Lower lobe of right lung (tissue), 2 donors: ENCODE data around the gene MGST3. TPM values are rescaled to one million over a fixed set of nuclear protein-coding genes. Genes with fewer than 3 reads are reported as not detected.
"Not testable (repeated sequence)": the region's sequence is repeated elsewhere in the genome, so short reads cannot be mapped to it uniquely, and the experiment has no call there.

Experiments
- ATAC-seq, 2 donors: fragments of 200-7000 bp; cut with Tn5 transposase; one replicate each; pipeline ENCODE4 v1.9.1; 2020 to 2022; ENCODE audit warnings: mild to moderate bottlenecking in 2 of 2, moderate library complexity in 2 of 2
- DNase-seq: peaks from one replicate; pipeline ENCODE4 v3.0.0-alpha.2; 2020
- H3K27ac ChIP-seq: fragments of 200-600 bp; one replicate; pipeline ENCODE4 v1.8.0; 2022
- H3K27me3 ChIP-seq: fragments of 200-600 bp; one replicate; pipeline ENCODE4 v1.8.0; 2022; ENCODE audit warnings: low read depth
- H3K36me3 ChIP-seq: fragments of 200-600 bp; one replicate; pipeline ENCODE4 v1.8.0; 2022; ENCODE audit warnings: mild to moderate bottlenecking
- H3K4me1 ChIP-seq: fragments of 200-600 bp; one replicate; pipeline ENCODE4 v1.8.0; 2022
- H3K4me3 ChIP-seq: fragments of 200-600 bp; one replicate; pipeline ENCODE4 v1.8.0; 2022; ENCODE audit warnings: mild to moderate bottlenecking
- H3K9me3 ChIP-seq: fragments of 200-600 bp; one replicate; pipeline ENCODE4 v1.8.0; 2022
- CTCF ChIP-seq: fragments of 200-600 bp; IDR thresholded peaks from one replicate; pipeline ENCODE4 v1.8.0; 2022; ENCODE audit warnings: antibody characterized with exemption, mild to moderate bottlenecking
- intact Hi-C: fragments of 100-400 bp; cut with DNase I; formaldehyde crosslinking; loops from one replicate; pipeline ENCODE4 v1.11.0; 2022
- long read RNA-seq: library from polyadenylated mRNA; unstranded; transcript quantifications from one replicate; pipeline ENCODE4 v2.0.0, GENCODE V29; 2021
- total RNA-seq: library from RNA; stranded (reverse); fragmentation: NEBNext Ultra II Directional; extraction: Animal tissue kit (Norgen Biotek cat#: 25700); gene quantifications from one replicate; pipeline ENCODE4 v1.2.1, GENCODE V29; 2021
- donor health status: DM: no; HTN: yes; CAD: no; lungs with severe emphysema.

MGST3 gene
- 216 TPM for total RNA-seq
- long read RNA-seq, transcript MGST3-205 (6 exons, 1,015 nt): major isoform, 93 of 112 reads
- long read RNA-seq, partial matches to known transcripts: 1 of 112 reads
- long read RNA-seq, other reads (novel, unspliced or antisense): 7 of 112 reads

- Histone ChIP-seq H3K4me1 (peaks cover 42% of the 10 kb centered on the region), H3K9me3 (no peaks in the 10 kb centered on the region), H3K4me3 (peak within 1 kb of the TSS; percentile 95), H3K27ac (peak within 1 kb of the TSS; percentile 89), H3K36me3 (peaks cover 6% of the 10 kb centered on the region), H3K27me3 (no peaks in the 10 kb centered on the region)
- no peak for TF ChIP-seq CTCF
- ATAC-seq (peak; percentile 98 to 99), DNase-seq (peak; percentile 99)
- intact Hi-C loops: no loop called here
These were observed at the start of gene MGST3 for GRCh38 chr1:165630629-165631341. Gene MGST3, plus strand, starts transcription at chr1:165631234. Its CDS starts 18,614 bp downstream, at chr1:165649848.

- no peak overlapping the region for H3K4me3 ChIP-seq
- no peaks in the 10 kb centered on the region for H3K27me3 ChIP-seq
- no peaks in the 10 kb centered on the region for H3K36me3 ChIP-seq
- no peak overlapping the region for H3K27ac ChIP-seq
- TF ChIP-seq CTCF: no peak
- DNase-seq: no peak
- intact Hi-C loops: no loop called here
- peaks cover 5% of the 10 kb centered on the region for H3K4me1 ChIP-seq
- ATAC-seq: no peak
- no peaks in the 10 kb centered on the region for H3K9me3 ChIP-seq
These were observed 49.1 kb upstream of the MGST3 start for GRCh38 chr1:165581926-165582325.

- TF ChIP-seq CTCF: no peak
- Histone ChIP-seq H3K27me3 (peaks cover 5% of the 10 kb centered on the region), H3K9me3 (no peaks in the 10 kb centered on the region), H3K36me3 (no peaks in the 10 kb centered on the region), H3K4me1 (peaks cover 5% of the 10 kb centered on the region), H3K27ac (no peak overlapping the region), H3K4me3 (no peak overlapping the region)
- no peak for DNase-seq
- intact Hi-C loops: no loop called here
- no peak for ATAC-seq
These were observed 44.6 kb upstream of the MGST3 start for GRCh38 chr1:165586398-165586797.

GRCh38 chr1:165591391-165591790, 39.6 kb upstream of the MGST3 start:
- not testable (repeated sequence) for ATAC-seq, H3K36me3 ChIP-seq, H3K27ac ChIP-seq, DNase-seq, H3K4me1 ChIP-seq, H3K9me3 ChIP-seq, H3K4me3 ChIP-seq
- peaks cover 15% of the 10 kb centered on the region for H3K27me3 ChIP-seq
- intact Hi-C loops: loop anchor here (5.0 kb wide), 1 partner anchor 194 kb away; no protein-coding TSS in a partner anchor

GRCh38 chr1:165592945-165593823, 37.9 kb upstream of the MGST3 start:
- no peaks in the 10 kb centered on the region for H3K36me3 ChIP-seq
- H3K27ac ChIP-seq: no peak overlapping the region
- H3K9me3 ChIP-seq: no peaks in the 10 kb centered on the region
- H3K4me1 ChIP-seq: peaks cover 6% of the 10 kb centered on the region
- H3K4me3 ChIP-seq: no peak overlapping the region
- ATAC-seq (peak; percentile 69 to 73), DNase-seq (no peak)
- H3K27me3 ChIP-seq: peaks cover 11% of the 10 kb centered on the region
- intact Hi-C loops: loop anchor here (5.0 kb wide), 1 partner anchor 196 kb away; no protein-coding TSS in a partner anchor
- TF ChIP-seq CTCF: peak; percentile 95
